GM23338 (cell line): Measurements from ENCODE around the gene DDC.

Source experiments
- CREB1 ChIP-seq: fragments of 250-450 bp; sonication (Bioruptor Pico); IDR thresholded peaks from 2 replicates; pipeline ENCODE4 v1.5.0; 2020; ENCODE audit warnings: low read depth, mild to moderate bottlenecking, moderate library complexity
- EZH2 ChIP-seq: fragments of 200-600 bp; sonication (generic); IDR thresholded peaks from one replicate; pipeline ENCODE4 v1.8.0; 2017; ENCODE audit warnings: antibody characterized with exemption, mild to moderate bottlenecking, low read depth; ENCODE audit not compliant: unreplicated experiment
- EZH2phosphoT487 ChIP-seq: fragments of 200-600 bp; sonication (generic); IDR thresholded peaks from one replicate; pipeline ENCODE4 v1.8.1; 2018; ENCODE audit warnings: antibody characterized with exemption; ENCODE audit not compliant: unreplicated experiment
- POLR2AphosphoS5 ChIP-seq: IDR thresholded peaks from 2 replicates; pipeline ENCODE4 v1.6.1; 2016; ENCODE audit warnings: antibody characterized with exemption, low read depth
- REST ChIP-seq: IDR thresholded peaks from one replicate; pipeline ENCODE4 v1.6.1; 2018; ENCODE audit warnings: antibody characterized with exemption; ENCODE audit not compliant: unreplicated experiment
- ZNF331 ChIP-seq: fragments of 250-450 bp; sonication (Bioruptor Pico); IDR thresholded peaks from 2 replicates; pipeline ENCODE4 v1.5.0; 2020; ENCODE audit warnings: low read depth, mild to moderate bottlenecking, moderate library complexity
- TF ChIP-seq, protein P1 (sequence below), 2 experiments: fragments of 200-600 bp in 1 of 2; sonication (generic) in 1 of 2; conservative IDR thresholded peaks; 2 replicates each; pipeline versions ENCODE4 v1.5.1 to v1.6.1; 2016 to 2017; ENCODE audit warnings: antibody characterized with exemption in 2 of 2, low read depth in 2 of 2, mild to moderate bottlenecking in 2 of 2, moderate library complexity in 1 of 2

GRCh38 chr7:50505553-50506210 is 59.5 kb downstream of the DDC start:
- TF ChIP-seq REST (no peak), EZH2 (no peak), ZNF331 (CRISPR knock-in tag) (no peak), POLR2AphosphoS5 (no peak), CREB1 (no peak), EZH2phosphoT487 (no peak)
- TF ChIP-seq, protein P1, sequence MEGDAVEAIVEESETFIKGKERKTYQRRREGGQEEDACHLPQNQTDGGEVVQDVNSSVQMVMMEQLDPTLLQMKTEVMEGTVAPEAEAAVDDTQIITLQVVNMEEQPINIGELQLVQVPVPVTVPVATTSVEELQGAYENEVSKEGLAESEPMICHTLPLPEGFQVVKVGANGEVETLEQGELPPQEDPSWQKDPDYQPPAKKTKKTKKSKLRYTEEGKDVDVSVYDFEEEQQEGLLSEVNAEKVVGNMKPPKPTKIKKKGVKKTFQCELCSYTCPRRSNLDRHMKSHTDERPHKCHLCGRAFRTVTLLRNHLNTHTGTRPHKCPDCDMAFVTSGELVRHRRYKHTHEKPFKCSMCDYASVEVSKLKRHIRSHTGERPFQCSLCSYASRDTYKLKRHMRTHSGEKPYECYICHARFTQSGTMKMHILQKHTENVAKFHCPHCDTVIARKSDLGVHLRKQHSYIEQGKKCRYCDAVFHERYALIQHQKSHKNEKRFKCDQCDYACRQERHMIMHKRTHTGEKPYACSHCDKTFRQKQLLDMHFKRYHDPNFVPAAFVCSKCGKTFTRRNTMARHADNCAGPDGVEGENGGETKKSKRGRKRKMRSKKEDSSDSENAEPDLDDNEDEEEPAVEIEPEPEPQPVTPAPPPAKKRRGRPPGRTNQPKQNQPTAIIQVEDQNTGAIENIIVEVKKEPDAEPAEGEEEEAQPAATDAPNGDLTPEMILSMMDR (conservative IDR thresholded peaks at IDR 0.05; ENCODE audit: low read depth in 2 of 2) = no peak
